WTC11 (cell line): Measurements from ENCODE around the gene SART1. TPM values are rescaled to one million over a fixed set of nuclear protein-coding genes. Genes with fewer than 3 reads are reported as not detected.

ENCODE experiments used
- ATAC-seq: fragments of 200-7000 bp; cut with Tn5 transposase; 2 replicates; pipeline ENCODE4 v1.10.0; 2021; ENCODE audit warnings: mild to moderate bottlenecking, moderate library complexity
- CTCF ChIA-PET: fragments of 300-600 bp; sonication (Branson Sonifier 250); formaldehyde crosslinking; loops from one replicate; lab custom pipeline; 2021; ENCODE audit warnings: antibody characterized with exemption; lab: Charles Lee
- POLR2A ChIA-PET: fragments of 350-600 bp; sonication (Branson Sonifier 250); formaldehyde crosslinking; loops from one replicate; lab custom pipeline; 2021; ENCODE audit warnings: antibody characterized with exemption; lab: Charles Lee
- DNase-seq: peaks from one replicate; pipeline ENCODE4 v3.0.0; 2021; ENCODE audit warnings: low spot score
- H3K27ac Mint-ChIP-seq: 2 replicates; pipeline ENCODE4 v1.8.0; 2021; ENCODE audit warnings: mixed read lengths
- H3K27me3 Mint-ChIP-seq: 2 replicates; pipeline ENCODE4 v1.8.0; 2021; ENCODE audit warnings: low read depth, mild to moderate bottlenecking, moderate library complexity, mixed read lengths
- H3K36me3 Mint-ChIP-seq: 2 replicates; pipeline ENCODE4 v1.8.0; 2021; ENCODE audit warnings: mixed read lengths
- H3K4me1 Mint-ChIP-seq: 2 replicates; pipeline ENCODE4 v1.8.0; 2022; ENCODE audit warnings: mixed read lengths
- H3K4me3 Mint-ChIP-seq: 2 replicates; pipeline ENCODE4 v1.8.0; 2021; ENCODE audit warnings: mild to moderate bottlenecking, moderate library complexity, mixed read lengths
- H3K9me3 Mint-ChIP-seq: 2 replicates; pipeline ENCODE4 v1.8.0; 2021; ENCODE audit warnings: mixed read lengths
- ATF1 ChIP-seq: sonication (generic); formaldehyde crosslinking; IDR thresholded peaks from 2 replicates; pipeline ENCODE4 v1.8.1; 2023; ENCODE audit warnings: mild to moderate bottlenecking, moderate library complexity, missing genetic modification reagents
- ETV6 ChIP-seq: sonication (generic); formaldehyde crosslinking; IDR thresholded peaks from 2 replicates; pipeline ENCODE4 v1.8.1; 2022; ENCODE audit warnings: mild to moderate bottlenecking, missing genetic modification reagents
- FOXK1 ChIP-seq: sonication (generic); formaldehyde crosslinking; IDR thresholded peaks from 2 replicates; pipeline ENCODE4 v1.8.0; 2022; ENCODE audit warnings: mild to moderate bottlenecking, moderate library complexity, missing genetic modification reagents
- JUN ChIP-seq: sonication (generic); formaldehyde crosslinking; IDR thresholded peaks from 2 replicates; pipeline ENCODE4 v1.8.0; 2023; ENCODE audit warnings: mild to moderate bottlenecking, missing genetic modification reagents
- KAT7 ChIP-seq: sonication (generic); formaldehyde crosslinking; IDR thresholded peaks from 2 replicates; pipeline ENCODE4 v1.8.1; 2023; ENCODE audit warnings: missing genetic modification reagents, mild to moderate bottlenecking, borderline replicate concordance
- MXD4 ChIP-seq: fragments of 250-450 bp; sonication (Bioruptor Pico); IDR thresholded peaks from 2 replicates; pipeline ENCODE4 v1.8.0; 2021; ENCODE audit warnings: mild to moderate bottlenecking, moderate library complexity, borderline replicate concordance
- MYBL2 ChIP-seq: sonication (generic); formaldehyde crosslinking; IDR thresholded peaks from 2 replicates; pipeline ENCODE4 v1.8.1; 2023; ENCODE audit warnings: mild to moderate bottlenecking, moderate library complexity, missing genetic modification reagents
- NFYB ChIP-seq: sonication (generic); formaldehyde crosslinking; conservative IDR thresholded peaks from 2 replicates; pipeline ENCODE4 v1.8.0; 2022; ENCODE audit warnings: low read depth, missing genetic modification reagents
- NR1H2 ChIP-seq: sonication (generic); formaldehyde crosslinking; IDR thresholded peaks from 2 replicates; pipeline ENCODE4 v1.9.0; 2021; ENCODE audit warnings: mild to moderate bottlenecking, moderate library complexity, missing genetic modification reagents
- NR2C2 ChIP-seq: sonication (generic); formaldehyde crosslinking; IDR thresholded peaks from 2 replicates; pipeline ENCODE4 v1.8.0; 2022; ENCODE audit warnings: mild to moderate bottlenecking, missing genetic modification reagents
- PRRX2 ChIP-seq: fragments of 250-450 bp; sonication (Bioruptor Pico); IDR thresholded peaks from 2 replicates; pipeline ENCODE4 v1.8.0; 2021; ENCODE audit warnings: mild to moderate bottlenecking
- RORB ChIP-seq: fragments of 250-450 bp; sonication (Bioruptor Pico); IDR thresholded peaks from 2 replicates; pipeline ENCODE4 v1.9.0; 2021; ENCODE audit warnings: mild to moderate bottlenecking
- TEAD4 ChIP-seq: sonication (generic); formaldehyde crosslinking; IDR thresholded peaks from 2 replicates; pipeline ENCODE4 v1.8.0; 2022; ENCODE audit warnings: mild to moderate bottlenecking, missing genetic modification reagents
- ZBTB43 ChIP-seq: sonication (generic); formaldehyde crosslinking; IDR thresholded peaks from 2 replicates; pipeline ENCODE4 v1.8.1; 2023; ENCODE audit warnings: mild to moderate bottlenecking, missing genetic modification reagents
- ZNF317 ChIP-seq: sonication (generic); formaldehyde crosslinking; IDR thresholded peaks from 2 replicates; pipeline ENCODE4 v1.8.1; 2023; ENCODE audit warnings: low read depth, mild to moderate bottlenecking, moderate library complexity, missing genetic modification reagents, borderline replicate concordance
- ZNF396 ChIP-seq: fragments of 250-450 bp; sonication (Bioruptor Pico); IDR thresholded peaks from 2 replicates; pipeline ENCODE4 v1.8.0; 2021; ENCODE audit warnings: mild to moderate bottlenecking, moderate library complexity, borderline replicate concordance
- total RNA-seq: library from RNA; stranded (reverse); gene quantifications from 3 replicates; pipeline ENCODE4 v1.2.3, GENCODE V29; 2021
- TF ChIP-seq, protein P1 (sequence below): fragments of 250-450 bp; sonication (Bioruptor Pico); IDR thresholded peaks from 2 replicates; pipeline ENCODE4 v1.8.0; 2021; ENCODE audit warnings: mild to moderate bottlenecking
- TF ChIP-seq, protein P2 (sequence below): sonication (generic); formaldehyde crosslinking; IDR thresholded peaks from 2 replicates; pipeline ENCODE4 v1.8.1; 2023; ENCODE audit warnings: mild to moderate bottlenecking, missing genetic modification reagents, borderline replicate concordance
- TF ChIP-seq, protein P3 (sequence below): sonication (generic); formaldehyde crosslinking; IDR thresholded peaks from 2 replicates; pipeline ENCODE4 v1.8.1; 2022; ENCODE audit warnings: low read depth, mild to moderate bottlenecking, moderate library complexity, missing genetic modification reagents, borderline replicate concordance
- TF ChIP-seq, protein P4 (sequence below): sonication (generic); formaldehyde crosslinking; IDR thresholded peaks from 2 replicates; pipeline ENCODE4 v1.8.0; 2022; ENCODE audit warnings: missing genetic modification reagents

The SART1 gene
- total RNA-seq, 1 experiment from 2014 or later, result 57.0 TPM

- ChIA-PET POLR2A (no interaction called here), CTCF (interaction anchor here (0.9 to 3.1 kb wide), 3 partner anchors 12 to 84 kb away, joined by 3 to 10 read pairs (median 3); no protein-coding TSS in a partner anchor)
- no peak overlapping the region for H3K4me3 Mint-ChIP-seq
Observed at GRCh38 chr11:65944191-65944590, 17.3 kb upstream of the SART1 start.

DNA sequence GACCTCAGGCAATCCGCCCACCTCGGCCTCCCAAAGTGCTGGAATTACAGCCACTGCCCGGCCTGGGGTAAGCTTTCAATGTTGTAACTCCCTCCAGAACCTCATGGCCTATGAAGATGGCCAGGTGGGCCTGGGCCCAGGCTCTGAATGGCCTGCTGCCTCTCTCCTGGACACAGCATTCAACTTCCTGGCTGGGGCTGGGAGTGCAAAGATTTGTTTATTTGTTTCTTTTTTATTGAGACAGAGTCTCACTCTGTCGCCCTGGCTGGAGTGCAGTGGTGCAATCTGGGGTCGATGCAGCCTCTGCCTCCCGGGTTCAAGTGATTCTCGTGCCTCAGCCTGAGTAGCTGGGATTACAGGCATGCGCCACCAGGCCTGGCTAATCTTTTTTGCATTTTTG, 16.8 kb upstream of the SART1 start:
- CTCF ChIA-PET, result interaction anchor here (0.9 to 3.1 kb wide), 4 partner anchors 12 to 165 kb away, joined by 3 to 11 read pairs (median 6); partner anchors contain the start of gene AP5B1
- Mint-ChIP-seq H3K4me3 (peak overlapping the region; percentile 59; the same call in 1 of the 2 replicates), H3K9me3 (no peaks in the 10 kb centered on the region), H3K27me3 (peaks cover 7% of the 10 kb centered on the region; the same call in 1 of the 2 replicates), H3K36me3 (no peaks in the 10 kb centered on the region), H3K27ac (peak overlapping the region; percentile 89; the same call in 1 of the 2 replicates), H3K4me1 (peaks cover 40% of the 10 kb centered on the region)
- POLR2A ChIA-PET, result no interaction called here
- DNase-seq (no peak), ATAC-seq (no peak)
- TF ChIP-seq TEAD4 (CRISPR knock-in tag) (no peak), NFYB (CRISPR knock-in tag) (no peak), JUN (CRISPR knock-in tag) (no peak), ZBTB43 (CRISPR knock-in tag) (no peak), ETV6 (CRISPR knock-in tag) (no peak), NR2C2 (CRISPR knock-in tag) (no peak), ATF1 (CRISPR knock-in tag) (no peak), RORB (CRISPR knock-in tag) (no peak)
- TF ChIP-seq, protein P1, sequence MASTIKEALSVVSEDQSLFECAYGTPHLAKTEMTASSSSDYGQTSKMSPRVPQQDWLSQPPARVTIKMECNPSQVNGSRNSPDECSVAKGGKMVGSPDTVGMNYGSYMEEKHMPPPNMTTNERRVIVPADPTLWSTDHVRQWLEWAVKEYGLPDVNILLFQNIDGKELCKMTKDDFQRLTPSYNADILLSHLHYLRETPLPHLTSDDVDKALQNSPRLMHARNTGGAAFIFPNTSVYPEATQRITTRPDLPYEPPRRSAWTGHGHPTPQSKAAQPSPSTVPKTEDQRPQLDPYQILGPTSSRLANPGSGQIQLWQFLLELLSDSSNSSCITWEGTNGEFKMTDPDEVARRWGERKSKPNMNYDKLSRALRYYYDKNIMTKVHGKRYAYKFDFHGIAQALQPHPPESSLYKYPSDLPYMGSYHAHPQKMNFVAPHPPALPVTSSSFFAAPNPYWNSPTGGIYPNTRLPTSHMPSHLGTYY, result no peak
- TF ChIP-seq, protein P2, sequence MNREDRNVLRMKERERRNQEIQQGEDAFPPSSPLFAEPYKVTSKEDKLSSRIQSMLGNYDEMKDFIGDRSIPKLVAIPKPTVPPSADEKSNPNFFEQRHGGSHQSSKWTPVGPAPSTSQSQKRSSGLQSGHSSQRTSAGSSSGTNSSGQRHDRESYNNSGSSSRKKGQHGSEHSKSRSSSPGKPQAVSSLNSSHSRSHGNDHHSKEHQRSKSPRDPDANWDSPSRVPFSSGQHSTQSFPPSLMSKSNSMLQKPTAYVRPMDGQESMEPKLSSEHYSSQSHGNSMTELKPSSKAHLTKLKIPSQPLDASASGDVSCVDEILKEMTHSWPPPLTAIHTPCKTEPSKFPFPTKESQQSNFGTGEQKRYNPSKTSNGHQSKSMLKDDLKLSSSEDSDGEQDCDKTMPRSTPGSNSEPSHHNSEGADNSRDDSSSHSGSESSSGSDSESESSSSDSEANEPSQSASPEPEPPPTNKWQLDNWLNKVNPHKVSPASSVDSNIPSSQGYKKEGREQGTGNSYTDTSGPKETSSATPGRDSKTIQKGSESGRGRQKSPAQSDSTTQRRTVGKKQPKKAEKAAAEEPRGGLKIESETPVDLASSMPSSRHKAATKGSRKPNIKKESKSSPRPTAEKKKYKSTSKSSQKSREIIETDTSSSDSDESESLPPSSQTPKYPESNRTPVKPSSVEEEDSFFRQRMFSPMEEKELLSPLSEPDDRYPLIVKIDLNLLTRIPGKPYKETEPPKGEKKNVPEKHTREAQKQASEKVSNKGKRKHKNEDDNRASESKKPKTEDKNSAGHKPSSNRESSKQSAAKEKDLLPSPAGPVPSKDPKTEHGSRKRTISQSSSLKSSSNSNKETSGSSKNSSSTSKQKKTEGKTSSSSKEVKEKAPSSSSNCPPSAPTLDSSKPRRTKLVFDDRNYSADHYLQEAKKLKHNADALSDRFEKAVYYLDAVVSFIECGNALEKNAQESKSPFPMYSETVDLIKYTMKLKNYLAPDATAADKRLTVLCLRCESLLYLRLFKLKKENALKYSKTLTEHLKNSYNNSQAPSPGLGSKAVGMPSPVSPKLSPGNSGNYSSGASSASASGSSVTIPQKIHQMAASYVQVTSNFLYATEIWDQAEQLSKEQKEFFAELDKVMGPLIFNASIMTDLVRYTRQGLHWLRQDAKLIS (CRISPR knock-in tag), result no peak
- TF ChIP-seq, protein P3, sequence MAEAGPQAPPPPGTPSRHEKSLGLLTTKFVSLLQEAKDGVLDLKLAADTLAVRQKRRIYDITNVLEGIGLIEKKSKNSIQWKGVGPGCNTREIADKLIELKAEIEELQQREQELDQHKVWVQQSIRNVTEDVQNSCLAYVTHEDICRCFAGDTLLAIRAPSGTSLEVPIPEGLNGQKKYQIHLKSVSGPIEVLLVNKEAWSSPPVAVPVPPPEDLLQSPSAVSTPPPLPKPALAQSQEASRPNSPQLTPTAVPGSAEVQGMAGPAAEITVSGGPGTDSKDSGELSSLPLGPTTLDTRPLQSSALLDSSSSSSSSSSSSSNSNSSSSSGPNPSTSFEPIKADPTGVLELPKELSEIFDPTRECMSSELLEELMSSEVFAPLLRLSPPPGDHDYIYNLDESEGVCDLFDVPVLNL (CRISPR knock-in tag), result no peak

More at GRCh38 chr11:65944191-65944590, 17.3 kb upstream of the SART1 start:
- peak overlapping the region; percentile 65; the same call in 1 of the 2 replicates for H3K27ac Mint-ChIP-seq
- H3K9me3 Mint-ChIP-seq, result no peaks in the 10 kb centered on the region
- ATAC-seq (no peak), DNase-seq (no peak)
- H3K36me3 Mint-ChIP-seq, result no peaks in the 10 kb centered on the region
- TF ChIP-seq ZBTB43 (CRISPR knock-in tag) (no peak), NR1H2 (CRISPR knock-in tag) (no peak), KAT7 (no peak), ATF1 (CRISPR knock-in tag) (no peak), JUN (CRISPR knock-in tag) (no peak), PRRX2 (no peak), ZNF317 (no peak), MYBL2 (CRISPR knock-in tag) (no peak), MXD4 (CRISPR knock-in tag) (no peak), ZNF396 (CRISPR knock-in tag) (no peak), FOXK1 (CRISPR knock-in tag) (no peak)
- TF ChIP-seq, protein P4, sequence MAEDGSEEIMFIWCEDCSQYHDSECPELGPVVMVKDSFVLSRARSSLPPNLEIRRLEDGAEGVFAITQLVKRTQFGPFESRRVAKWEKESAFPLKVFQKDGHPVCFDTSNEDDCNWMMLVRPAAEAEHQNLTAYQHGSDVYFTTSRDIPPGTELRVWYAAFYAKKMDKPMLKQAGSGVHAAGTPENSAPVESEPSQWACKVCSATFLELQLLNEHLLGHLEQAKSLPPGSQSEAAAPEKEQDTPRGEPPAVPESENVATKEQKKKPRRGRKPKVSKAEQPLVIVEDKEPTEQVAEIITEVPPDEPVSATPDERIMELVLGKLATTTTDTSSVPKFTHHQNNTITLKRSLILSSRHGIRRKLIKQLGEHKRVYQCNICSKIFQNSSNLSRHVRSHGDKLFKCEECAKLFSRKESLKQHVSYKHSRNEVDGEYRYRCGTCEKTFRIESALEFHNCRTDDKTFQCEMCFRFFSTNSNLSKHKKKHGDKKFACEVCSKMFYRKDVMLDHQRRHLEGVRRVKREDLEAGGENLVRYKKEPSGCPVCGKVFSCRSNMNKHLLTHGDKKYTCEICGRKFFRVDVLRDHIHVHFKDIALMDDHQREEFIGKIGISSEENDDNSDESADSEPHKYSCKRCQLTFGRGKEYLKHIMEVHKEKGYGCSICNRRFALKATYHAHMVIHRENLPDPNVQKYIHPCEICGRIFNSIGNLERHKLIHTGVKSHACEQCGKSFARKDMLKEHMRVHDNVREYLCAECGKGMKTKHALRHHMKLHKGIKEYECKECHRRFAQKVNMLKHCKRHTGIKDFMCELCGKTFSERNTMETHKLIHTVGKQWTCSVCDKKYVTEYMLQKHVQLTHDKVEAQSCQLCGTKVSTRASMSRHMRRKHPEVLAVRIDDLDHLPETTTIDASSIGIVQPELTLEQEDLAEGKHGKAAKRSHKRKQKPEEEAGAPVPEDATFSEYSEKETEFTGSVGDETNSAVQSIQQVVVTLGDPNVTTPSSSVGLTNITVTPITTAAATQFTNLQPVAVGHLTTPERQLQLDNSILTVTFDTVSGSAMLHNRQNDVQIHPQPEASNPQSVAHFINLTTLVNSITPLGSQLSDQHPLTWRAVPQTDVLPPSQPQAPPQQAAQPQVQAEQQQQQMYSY (CRISPR knock-in tag), result no peak
- peaks cover 40% of the 10 kb centered on the region for H3K4me1 Mint-ChIP-seq
- peaks cover 7% of the 10 kb centered on the region; the same call in 1 of the 2 replicates for H3K27me3 Mint-ChIP-seq
